ENCODE measurements around the gene GRM3. TPM values are rescaled to one million over a fixed set of nuclear protein-coding genes. Genes with fewer than 3 reads are reported as not detected.
"Not testable (repeated sequence)": the region's sequence is repeated elsewhere in the genome, so short reads cannot be mapped to it uniquely, and the experiment has no call there.

GRM3 gene
- not detected in 2 replicates for total RNA-seq (2014; rRNA removed; shearing (Covaris generic))

DNA sequence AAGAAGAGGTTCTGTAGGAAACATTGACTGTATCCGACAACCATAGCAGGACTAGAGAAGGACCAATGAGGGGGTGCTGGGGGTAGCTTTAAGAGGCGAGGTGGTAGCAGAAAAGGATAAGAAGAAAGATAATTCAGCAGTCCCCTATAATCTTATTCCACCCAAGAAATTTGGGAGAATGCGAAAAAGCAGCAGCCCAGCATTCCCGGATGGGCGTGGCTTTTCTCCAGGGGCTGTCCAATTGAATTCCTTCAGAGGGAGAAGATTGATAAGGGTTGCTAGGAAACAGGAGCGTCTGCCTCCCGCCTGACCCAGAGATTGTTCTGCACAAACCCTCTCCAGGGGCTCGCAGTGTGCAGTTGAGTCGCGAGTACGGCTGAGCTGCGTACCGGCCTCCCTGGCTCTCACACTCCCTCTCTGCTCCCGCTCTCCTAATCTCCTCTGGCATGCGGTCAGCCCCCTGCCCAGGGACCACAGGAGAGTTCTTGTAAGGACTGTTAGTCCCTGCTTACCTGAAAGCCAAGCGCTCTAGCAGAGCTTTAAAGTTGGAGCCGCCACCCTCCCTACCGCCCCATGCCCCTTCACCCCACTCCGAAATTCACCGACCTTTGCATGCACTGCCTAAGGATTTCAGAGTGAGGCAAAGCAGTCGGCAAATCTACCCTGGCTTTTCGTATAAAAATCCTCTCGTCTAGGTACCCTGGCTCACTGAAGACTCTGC is at the start of gene GRM3:
TSS of gene GRM3 (plus strand) at position 349 of the 721 bp plus-strand sequence. CDS start 121,237 bp downstream, outside the sequence.
- no peak for DNase-seq (ENCODE audit: low read depth)

DNA sequence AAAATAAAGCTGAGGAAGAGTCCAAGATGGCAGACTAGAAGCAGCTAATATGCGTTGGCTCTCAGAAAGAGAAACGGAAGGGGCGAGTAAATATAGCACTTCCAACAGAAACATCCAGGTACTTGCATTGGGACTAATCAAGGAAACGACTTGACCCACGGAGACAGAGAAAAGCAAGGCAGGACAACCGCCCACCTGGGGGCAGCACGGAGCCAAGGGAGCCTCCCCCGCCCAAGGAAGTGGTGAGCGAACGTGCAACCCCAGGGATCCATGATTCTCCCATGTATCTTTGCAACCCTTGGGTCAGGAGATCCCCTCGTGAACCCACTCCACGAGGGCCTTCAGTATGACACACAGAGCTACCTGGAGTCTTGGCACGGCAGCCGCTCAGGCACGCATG is 45.4 kb upstream of the GRM3 start:
- DNase-seq (ENCODE audit: low read depth) = no peak

DNA sequence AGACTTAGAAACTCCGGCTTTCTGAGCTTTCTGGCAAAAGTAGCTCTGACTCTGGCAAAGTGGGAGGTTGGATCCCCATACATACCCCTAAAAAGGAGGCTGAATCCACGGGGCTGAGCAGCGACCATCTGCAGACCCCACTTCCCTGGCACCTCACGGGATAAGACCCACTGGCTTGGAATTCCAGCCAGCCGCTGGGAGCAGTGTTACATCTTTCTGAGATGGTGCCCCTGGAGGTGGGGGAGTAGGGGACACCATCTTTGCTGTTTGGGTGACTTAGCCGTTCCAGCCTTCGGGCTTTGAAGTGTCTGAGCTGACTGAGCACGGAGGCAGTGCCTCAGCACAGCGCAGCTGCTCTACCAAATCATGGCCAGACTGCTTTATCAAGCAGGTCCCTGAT is 45.0 kb upstream of the GRM3 start:
- DNase-seq (ENCODE audit: low read depth) = no peak

DNA sequence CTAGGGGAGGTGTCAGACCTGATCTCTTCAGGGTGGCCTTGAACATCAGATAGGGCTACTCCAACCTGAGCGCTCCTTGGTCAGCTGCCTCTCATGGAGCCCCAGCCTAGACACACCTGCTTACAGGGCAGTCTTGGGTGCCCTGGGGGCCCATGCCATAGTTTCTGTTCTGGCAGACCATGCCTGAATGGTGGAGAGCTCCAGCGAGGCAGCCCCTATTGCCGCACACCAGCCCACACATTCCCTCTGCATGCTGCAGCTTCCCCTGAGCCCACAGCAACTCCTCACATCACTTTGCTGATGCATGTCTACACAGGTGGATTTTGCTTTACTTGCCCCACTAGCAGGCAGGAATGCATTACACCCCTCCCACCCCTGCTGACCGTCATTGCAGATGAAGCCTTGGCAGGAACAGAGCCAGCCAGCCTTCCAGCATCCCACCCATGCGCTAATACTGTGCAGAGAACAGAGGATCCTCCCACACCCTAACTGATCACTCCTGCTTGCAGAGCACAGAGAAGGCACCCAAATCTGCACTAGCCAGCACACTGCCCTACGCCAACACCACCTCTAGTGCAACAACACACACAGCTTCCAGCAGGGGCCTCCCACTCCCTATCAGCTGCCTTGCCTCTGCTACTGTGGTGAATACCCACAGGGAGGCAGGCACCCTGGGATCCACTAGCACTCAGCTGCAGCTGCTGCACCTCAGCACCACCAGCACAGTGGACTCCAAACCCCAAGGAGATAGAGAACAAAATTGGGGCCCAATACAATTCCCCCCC is 43.0 kb upstream of the GRM3 start:
- no peak for DNase-seq (ENCODE audit: low read depth)

DNA sequence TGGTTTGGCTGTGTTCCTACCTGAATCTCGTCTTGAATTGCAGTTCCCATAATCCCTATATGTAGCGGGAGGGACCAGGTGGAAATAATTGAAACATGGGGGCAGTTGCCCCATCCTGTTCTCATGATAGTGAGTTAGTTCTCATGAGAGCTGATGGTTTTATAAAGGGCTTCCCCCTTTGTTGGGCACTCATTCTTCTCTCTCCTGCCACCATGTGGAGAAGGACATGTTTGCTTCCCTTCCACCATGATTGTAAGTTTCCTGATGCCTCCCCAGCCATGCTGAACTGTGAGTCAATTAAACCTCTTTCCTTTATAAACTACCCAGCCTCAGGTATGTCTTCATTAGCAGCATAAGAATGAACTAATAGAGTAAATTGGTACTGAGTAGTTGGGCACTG is 28.0 kb upstream of the GRM3 start:
- DNase-seq (ENCODE audit: low read depth) = not testable (repeated sequence)

DNA sequence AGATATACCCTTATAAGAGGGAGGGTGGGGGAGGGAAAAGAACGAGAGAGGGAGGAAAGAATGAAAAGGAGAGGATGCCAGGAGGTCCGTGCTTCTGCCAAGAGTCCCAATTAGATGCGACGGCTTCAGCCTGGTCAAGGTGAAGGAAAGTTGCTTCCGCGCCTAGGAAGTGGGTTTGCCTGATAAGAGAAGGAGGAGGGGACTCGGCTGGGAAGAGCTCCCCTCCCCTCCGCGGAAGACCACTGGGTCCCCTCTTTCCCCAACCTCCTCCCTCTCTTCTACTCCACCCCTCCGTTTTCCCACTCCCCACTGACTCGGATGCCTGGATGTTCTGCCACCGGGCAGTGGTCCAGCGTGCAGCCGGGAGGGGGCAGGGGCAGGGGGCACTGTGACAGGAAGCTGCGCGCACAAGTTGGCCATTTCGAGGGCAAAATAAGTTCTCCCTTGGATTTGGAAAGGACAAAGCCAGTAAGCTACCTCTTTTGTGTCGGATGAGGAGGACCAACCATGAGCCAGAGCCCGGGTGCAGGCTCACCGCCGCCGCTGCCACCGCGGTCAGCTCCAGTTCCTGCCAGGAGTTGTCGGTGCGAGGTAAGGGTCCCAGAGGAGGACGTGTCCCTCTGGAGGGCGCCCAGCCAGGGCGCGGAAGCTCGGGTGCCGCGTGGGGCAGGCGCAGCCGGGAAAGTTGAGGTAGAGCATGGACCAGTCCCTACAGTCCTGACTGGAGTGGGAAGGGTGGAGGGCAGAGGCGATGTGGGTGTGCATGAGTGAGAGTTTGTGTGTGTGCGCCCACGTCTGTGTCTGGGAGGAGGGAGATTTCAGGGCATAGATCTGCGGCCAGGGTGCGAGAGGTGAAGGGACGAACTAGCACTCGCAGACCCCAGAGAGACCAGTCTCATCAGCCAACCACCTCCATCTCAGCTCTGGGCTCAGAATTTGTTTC is 844 bp downstream of the GRM3 start:
- DNase-seq (ENCODE audit: low read depth) = no peak

DNA sequence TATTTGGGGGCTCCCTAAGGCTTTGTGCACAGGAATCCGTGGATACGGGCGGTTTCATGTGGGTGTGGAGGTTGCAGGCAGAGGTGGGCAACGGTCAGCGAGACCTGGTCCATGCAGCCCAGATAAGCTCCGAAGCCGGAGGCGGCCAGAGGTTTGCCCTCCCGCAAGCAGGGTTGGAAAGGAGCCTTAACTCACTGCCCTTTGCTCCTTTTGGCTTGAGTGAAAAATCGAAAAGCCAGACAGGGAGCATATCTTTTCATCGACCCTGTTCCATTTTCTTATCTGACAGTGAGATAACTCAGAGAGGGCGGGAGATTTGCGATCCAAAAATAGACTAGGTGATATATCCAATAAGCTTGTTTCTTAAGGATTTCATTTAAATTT is 1.5 kb downstream of the GRM3 start:
- no peak for DNase-seq (ENCODE audit: low read depth)

DNA sequence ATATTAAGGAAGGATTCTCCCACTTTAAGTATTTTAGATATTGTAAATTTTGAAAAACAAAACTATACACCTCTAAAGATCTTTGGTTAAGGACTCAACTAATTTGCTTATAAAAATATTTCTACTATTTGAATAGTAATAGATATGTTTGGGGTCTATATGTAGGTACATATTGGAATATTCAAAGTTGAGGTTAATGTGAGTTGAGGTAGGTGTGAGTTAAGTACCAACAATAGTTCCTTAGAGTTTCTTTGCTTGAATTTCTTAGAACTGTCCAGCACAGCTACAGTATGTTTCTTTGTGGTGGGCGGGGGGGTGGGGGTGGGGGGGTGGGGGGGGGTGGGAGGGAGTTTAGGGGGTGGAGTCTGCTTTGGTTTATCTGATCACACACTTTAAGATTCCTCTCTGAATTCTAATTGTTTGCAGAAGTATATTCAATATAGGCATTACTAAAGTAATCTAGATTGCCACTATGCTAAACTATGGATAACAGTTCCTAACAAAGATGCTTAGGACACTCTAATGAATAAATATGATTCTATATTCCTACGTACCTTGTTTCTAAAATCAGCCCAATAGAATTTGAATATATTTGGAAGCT is 2.1 kb downstream of the GRM3 start:
- no peak for DNase-seq (ENCODE audit: low read depth)

DNA sequence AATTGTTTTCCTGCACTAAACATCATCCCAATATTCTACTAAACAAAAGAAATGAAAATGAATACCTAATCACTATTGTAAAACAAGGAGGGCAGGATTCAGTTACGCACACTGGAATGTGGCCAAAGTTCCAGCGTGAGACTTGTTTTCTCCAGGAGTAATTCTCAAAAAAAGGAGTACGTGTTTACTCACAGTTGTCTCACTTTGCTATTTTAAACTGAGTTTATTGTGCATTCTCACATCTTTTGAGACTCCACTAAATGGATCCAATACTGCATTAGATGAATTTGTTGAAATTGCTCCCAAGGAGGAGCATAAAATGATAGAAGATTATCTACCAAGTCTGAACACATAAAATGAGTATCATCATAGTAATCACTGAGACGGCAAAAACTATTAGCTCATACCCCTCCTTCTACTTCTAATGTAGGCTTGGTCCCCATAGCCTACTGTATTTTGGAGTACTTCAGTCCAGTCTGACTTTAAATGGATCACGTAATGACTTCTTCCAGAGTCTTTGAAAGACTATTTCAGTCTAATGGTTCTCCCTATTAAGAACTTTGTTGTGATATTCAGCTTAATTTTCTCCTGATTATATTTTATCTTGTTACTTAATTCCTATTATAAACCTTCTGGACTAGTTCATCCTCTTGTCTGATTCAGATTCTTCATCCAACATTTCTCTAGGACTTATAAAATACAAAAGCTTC is 3.8 kb downstream of the GRM3 start:
- no peak for DNase-seq (ENCODE audit: low read depth)

DNA sequence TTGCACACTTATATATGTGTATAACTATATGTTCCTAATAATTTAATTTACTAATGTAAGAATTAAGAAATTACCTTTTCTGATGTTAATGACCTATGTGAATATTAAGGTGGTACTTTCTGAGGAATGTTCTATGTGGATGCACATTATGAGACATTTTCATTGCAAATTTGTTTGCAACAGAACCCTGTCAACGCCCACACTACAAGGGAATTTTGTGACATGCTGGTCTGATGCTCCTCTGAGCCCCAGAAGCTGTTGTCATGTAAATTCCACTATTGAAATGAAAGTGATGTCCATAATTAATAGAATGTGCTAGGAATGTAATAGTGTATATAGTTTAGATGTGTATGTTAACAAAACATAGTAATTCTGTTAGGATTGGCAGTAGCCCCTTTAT is 4.5 kb downstream of the GRM3 start:
- DNase-seq (ENCODE audit: low read depth) = no peak

DNA sequence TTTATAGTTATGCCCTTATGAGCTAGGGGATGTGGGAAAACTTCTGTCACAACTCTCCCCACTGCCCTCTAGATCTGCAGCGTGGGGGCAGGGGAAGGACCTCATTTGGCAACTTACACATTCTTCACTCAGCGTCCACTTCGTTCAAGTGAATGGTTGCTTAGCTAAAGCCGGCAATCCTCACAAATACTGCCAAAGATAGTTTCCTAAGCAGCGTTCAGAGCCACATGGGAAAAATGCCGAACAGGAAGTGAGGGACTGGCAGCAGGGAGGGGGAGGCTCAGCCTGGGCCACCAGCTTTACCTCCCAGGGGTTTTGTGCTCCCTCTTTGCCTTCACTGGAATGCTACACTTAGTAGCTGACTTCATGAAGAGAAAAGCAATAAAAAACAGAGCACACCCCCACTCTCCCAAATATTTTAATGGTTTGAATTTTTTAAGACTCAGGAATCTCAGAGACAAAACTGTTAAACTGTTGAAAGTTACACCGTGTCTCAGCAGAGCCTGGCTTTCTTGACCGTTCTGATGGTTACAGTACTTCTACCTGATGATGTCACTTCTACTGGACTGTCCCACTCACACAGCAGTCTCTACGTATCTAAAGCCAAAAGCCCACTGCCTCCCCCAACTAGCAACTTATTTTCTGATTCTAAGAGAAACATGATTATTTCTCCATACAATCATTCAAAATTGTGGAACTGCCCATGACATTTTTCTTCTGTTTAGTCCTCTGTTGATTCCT is 10.4 kb downstream of the GRM3 start:
- no peak for DNase-seq (ENCODE audit: low read depth)

DNA sequence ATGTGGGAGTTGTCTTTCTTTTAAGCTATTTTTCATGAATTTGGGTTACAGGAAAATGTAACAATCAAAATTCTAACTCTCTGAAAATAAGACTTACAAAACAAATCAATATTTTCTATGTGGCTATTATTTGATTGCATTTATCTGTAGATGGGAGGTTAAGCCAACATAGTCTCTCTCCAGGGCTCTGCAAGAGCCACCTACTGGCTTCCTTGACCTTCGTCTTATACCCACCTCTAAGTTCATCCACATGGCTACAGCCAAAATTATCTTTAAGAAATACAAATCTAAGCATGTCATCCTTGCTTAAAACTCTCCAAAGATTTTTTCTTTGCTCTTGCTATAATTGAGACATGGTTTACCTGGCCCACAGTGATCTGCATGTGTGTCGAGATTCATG is 14.2 kb downstream of the GRM3 start:
- DNase-seq (ENCODE audit: low read depth) = no peak

DNA sequence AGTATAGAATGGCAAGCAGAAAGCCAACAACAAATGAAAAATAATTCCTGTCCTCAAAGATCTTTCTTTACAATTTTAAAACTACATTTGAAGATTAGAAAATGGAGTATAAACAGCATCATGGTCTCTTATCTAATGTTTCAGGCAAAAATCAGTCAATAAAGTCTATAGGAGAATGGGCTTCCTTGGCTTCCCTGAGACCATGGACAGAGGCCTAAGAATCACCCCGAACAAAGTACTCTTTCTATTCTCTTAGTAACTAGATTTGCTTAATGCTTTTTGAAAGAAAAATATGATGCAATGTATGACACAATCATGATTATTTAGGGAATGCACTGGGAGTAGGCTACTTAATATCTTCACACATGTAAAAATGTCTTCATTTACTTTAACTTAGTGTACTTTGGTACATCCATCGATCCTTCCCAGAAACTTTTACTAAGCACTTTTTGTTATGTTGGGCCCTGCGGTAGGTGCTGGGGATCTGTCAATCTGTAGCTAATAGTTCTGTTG is 17.3 kb downstream of the GRM3 start:
- no peak for DNase-seq (ENCODE audit: low read depth)

DNA sequence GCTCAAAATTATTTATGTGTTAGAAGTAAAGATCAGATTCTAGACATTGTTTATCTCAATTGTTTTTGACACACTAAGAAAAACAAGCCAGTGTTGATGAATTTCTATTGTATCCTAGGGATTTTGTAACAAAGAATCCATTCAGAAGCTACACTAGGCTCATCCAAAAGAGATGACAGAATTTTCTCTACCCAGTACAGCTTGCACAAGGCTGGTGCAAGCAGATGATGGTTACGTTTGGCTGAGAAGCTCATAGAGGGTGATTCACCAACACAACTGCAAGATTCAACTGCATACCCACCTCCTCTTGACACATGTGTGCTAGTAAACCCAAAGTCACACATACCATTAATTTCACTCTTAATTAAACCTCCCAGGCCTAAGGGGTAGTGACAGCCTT is 20.8 kb downstream of the GRM3 start:
- DNase-seq (ENCODE audit: low read depth) = no peak

DNA sequence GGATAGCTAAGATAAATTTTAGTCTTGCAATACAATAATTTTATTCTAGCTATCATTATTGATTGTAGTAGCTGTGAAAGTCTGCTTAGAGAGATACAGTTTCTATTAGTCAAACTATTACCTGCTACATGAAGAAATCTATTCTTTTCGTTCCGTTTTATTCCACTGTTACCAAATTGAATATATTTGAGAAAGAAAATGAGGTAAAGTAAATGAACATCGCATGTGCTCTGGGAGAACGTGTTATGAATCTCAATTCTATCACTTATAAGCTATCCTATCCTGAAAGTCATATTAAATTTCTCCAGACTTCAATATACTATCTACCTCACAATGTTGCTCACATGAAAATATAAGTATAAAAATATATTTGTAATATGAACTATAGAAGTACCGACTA is 21.3 kb downstream of the GRM3 start:
- no peak for DNase-seq (ENCODE audit: low read depth)

DNA sequence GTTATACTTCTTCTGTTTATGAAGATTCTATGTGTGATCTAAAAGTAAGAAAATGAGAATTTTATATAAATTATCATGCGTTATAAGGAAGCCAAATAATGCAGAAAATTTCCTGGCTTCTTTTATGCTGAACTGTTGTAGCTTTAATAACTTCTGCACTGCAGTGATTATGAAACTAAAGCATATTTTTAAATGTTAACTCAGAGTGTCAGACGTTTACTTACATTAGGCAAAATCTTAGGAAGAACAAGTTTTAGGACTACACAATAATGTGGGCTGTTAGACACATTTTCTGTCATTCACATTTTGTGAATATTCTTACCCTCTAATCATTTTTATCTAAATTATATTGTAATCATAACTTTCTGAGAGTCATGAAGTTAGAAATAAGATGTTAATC is 22.0 kb downstream of the GRM3 start:
- no peak for DNase-seq (ENCODE audit: low read depth)

DNA sequence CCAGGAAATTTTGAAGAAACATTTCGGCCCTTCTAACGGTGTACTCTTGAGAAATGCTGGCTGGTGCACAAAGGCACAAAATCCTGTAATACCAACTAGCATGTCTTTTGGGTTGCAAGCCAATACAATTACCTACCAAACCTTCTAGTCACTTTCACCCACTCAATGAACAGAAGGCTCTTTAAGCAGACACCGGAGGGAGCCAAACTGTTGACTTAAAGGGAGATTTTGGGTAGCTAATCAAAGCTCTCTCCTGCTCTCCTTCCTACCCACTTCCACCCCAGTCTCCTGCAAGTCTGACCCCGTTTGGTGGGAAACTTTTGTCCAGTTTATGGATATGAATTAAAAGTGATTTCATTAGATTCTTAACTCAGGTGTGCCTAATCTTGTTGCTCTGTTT is 24.0 kb downstream of the GRM3 start:
- no peak for DNase-seq (ENCODE audit: low read depth)

DNA sequence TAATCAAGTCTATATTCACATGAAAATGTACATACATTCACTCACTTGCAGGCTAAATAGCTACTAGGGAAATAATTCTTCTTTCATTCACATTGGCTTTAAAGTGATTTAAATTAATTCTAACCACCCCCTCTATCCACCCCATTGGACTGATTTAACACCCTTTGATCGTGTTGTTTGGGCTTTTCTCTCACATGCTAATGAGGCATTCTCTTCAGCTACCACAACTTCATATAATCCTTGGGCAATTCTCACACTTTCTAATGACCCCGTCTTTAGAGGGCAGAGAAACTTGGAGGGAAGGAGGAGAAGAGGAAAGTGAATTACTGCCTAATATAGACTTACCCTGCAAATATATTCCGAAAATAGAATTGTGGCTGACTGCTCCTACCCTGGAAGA is 24.6 kb downstream of the GRM3 start:
- no peak for DNase-seq (ENCODE audit: low read depth)

DNA sequence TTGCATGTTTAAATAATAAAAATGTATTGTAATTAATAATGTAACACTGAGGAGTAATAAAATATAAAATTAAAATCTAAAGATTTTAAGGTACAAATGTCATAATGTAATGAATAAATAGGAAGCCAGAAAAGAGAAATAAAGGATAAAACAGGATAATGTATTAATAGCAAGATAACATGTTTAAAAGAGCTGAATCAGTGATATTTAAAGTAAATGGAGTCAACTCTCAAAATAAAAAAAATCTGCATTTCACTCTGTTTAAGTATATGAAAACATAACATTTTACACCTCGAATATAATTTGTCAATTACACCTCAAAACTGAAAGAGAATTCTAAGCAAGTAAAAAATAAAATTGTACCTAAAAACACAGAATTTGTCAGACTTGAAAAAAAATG is 44.1 kb downstream of the GRM3 start:
- DNase-seq (ENCODE audit: low read depth) = no peak

DNA sequence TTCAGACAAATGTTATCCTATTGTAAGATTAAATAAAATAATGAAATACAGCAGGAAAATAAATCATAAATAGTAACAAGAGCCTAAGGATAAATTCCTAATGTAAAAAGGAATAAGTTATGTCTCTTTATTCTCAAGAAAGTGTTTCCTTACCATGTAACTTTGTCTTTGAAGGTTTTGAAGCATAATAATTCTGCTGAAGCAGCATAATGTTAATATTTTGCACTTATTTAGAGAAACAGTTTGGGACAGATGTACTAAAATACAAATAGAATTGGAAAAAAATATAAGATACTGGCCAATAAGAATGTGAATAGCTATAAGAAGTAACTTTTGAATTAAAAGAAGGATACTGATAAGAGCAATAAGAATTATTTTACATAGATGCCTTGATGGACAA is 45.7 kb downstream of the GRM3 start:
- no peak for DNase-seq (ENCODE audit: low read depth)

Measured in RPMI7951 (cell line).